GM19328 (cell line): ENCODE measurements around the gene IGSF8.

Source experiments
- ATAC-seq: cut with Tn5 transposase; IDR thresholded peaks from one replicate; pipeline ENCODE4 v1.9.1; 2021; ENCODE audit warnings: mild to moderate bottlenecking, moderate library complexity; ENCODE audit not compliant: unreplicated experiment

The IGSF8 gene

DNA sequence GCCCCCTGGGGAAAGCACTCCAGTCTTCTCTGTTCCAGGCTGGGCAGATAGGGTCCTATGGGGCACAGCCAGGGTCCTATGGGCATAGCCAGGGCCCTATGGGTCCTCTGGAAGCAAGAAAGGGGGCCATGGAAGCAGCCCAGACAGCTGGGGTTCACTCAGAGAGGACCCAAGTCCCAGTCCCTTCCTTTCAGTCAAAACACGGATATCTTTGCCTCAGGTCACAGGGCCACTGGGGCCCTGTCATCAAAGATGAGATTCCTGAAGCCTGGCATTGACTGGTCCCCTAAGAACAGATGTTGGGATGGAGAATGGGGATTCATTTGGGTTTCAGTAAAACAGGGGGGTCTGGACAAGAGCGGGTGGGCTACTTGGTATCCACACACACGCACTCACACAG, 8.5 kb downstream of the IGSF8 start:
- ATAC-seq = no peak

DNA sequence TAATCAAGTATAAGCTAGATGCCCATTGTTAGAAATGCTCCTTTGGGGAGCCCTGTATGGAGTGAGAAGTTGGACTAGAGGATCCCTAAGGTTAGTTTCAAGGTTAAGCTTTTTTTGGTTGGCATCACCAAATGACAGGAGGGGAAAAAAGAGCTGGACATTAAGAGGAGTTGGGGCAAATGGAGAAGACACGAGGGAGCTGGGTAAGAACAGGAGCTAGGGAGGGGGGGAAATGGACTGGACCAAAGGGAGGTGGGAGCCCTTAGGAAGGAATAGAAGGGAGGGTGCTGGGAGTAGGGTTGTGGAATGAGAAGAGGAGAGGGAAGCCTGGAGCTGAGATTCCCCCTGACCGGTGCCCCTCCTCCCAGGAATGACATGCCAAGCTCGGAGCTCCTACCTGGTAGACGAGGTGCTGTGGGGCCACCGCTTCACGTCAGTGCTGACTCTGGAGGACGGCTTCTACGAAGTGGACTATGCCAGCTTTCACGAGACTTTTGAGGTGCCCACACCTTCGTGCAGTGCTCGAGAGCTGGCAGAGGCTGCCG, 11.2 kb downstream of the IGSF8 start:
- ATAC-seq = no peak

- no peak for ATAC-seq
Observed at GRCh38 chr1:160086456-160086892, 11.9 kb downstream of the IGSF8 start.

DNA sequence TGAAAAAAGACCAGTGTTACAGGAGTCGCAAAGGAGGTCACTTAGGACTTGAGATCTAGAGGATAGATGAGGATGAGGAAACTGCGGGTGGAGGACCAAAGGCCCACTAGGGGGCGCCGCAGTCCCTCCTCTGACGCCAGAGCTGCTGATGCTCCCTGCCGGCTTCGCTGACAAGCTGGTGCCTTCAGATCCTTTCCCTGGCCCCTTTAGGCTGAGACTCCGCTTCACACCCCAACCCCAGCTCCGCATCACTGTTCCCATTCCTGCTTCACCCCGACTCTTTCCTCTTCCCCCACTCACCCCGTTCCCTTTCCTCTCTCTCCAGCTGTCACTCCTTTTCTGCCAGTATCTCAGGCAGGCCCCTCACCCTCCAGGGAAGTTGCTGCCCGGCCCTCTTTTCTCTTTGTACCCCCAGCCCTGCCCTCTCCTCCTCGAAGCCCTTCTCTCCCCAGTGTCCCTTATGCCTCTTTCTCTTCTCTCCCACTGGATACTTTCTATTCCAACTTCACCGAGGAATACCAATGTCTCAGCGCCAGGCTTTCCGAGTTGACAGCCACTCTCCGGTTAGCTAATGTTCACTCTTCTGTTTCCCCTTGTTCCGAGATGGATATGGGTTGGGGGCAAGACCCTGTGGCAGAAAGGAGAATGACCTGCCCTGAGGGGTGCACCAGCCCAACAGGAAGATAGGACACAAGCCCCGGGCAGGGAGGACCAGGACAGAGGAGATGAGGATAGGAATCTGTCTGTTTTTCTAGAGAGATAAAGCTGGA, 12.5 kb downstream of the IGSF8 start:
- ATAC-seq = no peak

DNA sequence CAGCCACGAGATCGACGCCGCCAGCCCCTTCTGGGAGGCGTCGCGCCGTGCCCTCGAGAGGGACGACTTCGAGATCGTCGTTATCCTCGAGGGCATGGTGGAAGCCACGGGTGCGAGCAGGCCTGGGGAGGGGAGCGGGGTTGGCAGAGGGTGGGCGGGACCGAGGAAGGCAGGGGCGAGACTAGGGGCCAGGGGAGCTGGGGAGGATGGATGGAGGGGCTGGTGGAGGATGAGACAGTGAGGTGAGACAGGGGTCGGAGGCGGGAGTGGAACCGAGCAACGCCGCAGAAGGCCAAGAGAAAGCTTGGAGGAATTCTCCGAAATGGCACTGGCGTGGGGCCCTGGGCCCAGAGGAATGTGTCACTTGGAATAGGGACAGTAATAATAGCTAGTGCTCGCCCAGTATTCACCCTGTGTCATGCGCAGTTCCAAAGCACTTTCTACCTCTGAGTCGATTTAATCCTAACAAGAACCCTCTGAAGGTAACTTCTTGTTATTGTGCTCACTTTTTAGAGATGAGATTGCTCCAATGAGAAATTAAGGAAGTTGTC, 13.6 kb downstream of the IGSF8 start:
- ATAC-seq = no peak

DNA sequence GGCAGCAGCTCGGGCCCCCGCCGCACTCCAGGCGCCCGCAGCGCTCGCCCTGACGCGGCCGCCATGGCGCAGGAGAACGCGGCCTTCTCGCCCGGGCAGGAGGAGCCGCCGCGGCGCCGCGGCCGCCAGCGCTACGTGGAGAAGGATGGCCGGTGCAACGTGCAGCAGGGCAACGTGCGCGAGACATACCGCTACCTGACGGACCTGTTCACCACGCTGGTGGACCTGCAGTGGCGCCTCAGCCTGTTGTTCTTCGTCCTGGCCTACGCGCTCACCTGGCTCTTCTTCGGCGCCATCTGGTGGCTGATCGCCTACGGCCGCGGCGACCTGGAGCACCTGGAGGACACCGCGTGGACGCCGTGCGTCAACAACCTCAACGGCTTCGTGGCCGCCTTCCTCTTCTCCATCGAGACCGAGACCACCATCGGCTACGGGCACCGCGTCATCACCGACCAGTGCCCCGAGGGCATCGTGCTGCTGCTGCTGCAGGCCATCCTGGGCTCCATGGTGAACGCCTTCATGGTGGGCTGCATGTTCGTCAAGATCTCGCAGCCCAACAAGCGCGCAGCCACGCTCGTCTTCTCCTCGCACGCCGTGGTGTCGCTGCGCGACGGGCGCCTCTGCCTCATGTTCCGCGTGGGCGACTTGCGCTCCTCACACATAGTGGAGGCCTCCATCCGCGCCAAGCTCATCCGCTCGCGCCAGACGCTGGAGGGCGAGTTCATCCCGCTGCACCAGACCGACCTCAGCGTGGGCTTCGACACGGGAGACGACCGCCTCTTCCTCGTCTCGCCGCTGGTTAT, 14.2 kb downstream of the IGSF8 start:
- ATAC-seq = no peak

- ATAC-seq = no peak
Observed at GRCh38 chr1:160082926-160083325, 15.5 kb downstream of the IGSF8 start.

DNA sequence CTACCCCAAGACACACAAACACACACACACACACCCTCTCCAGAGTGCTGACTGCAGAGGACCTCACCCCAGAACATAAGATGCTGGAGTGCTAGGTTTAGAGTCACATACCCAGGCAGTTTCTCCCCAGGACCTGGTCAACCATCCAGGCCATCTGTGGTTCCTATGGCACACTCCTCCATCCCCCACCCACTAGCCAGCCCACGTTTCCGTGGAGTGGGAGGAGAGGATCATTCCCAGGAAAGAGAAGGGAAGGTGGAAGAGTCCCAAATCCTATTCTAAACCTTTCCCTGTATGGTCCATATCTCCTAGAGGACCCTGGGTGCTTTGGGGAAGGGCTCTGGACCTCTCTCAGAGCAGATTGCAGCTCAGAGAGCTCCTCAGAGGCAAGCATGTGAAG, 15.9 kb downstream of the IGSF8 start:
- no peak for ATAC-seq

GRCh38 chr1:160081261-160081936, 17.0 kb downstream of the IGSF8 start, which contains the start of gene KCNJ9:
KCNJ9 (plus strand) TSS chr1:160081538; CDS start chr1:160084031, 2,493 bp downstream.
- no peak for ATAC-seq

- no peak for ATAC-seq
Observed at GRCh38 chr1:160080381-160081100, 17.9 kb downstream of the IGSF8 start.

GRCh38 chr1:160079448-160079847, 19.0 kb downstream of the IGSF8 start:
- ATAC-seq = no peak

GRCh38 chr1:160078512-160079195, 19.8 kb downstream of the IGSF8 start:
- no peak for ATAC-seq

DNA sequence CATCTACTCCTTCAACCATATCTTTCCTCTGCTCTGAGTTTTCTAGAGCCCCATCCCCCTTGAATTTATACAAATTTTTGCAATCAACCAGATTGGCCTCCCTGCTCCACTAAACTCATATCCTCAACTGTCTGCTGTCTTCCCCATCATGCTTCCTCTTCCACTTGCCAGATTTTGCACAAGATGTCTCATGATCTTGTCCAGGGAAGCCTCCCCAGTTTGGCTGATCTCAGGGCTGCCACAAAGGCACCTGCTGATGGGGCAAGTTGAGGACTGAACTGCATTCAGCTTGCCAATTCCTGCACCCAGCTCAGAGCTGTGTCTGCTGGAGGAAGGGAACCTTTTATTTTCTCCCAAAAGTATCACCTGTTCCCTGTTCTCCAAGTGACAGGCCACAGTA, 20.9 kb downstream of the IGSF8 start:
- ATAC-seq = no peak

DNA sequence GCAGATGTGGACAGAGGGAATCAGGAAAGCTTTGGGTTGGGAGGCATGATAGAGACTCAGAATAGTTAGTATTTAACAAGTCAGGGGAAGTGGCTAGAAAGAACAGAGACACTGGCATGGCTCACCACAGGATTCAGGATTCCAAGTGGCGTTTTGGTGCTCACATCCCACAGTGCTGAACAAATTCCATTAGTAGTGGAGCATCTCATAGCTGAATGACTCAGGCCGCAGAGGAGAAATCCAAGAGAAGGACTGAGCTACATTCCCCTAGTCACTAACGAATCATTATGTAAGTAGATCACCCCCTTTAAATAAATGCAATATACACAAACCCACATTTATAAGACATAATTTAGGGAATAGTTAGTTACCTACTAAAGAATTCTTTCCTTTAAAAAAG, 22.1 kb downstream of the IGSF8 start:
- ATAC-seq = no peak

DNA sequence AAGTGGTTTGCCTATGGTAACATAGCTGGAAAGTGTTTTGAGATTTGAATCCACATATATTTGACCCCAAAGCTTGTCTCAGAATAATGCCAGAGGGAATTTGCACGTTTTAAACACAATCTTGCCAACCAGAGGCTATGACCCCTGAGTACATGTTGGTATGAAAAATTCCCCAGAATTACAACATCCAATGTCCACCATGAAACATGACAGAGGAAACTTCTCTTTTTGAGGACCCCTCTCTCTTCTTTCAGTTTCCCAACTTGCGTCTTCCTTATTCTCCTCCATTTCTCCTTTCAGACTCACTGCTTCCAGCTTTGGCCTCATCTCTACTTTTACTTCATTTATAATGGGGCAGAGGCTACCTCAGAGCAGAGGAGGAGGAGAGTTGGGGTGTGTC, 22.6 kb downstream of the IGSF8 start:
- ATAC-seq = no peak

- ATAC-seq = no peak
Observed at GRCh38 chr1:160074865-160075264, 23.6 kb downstream of the IGSF8 start.

DNA sequence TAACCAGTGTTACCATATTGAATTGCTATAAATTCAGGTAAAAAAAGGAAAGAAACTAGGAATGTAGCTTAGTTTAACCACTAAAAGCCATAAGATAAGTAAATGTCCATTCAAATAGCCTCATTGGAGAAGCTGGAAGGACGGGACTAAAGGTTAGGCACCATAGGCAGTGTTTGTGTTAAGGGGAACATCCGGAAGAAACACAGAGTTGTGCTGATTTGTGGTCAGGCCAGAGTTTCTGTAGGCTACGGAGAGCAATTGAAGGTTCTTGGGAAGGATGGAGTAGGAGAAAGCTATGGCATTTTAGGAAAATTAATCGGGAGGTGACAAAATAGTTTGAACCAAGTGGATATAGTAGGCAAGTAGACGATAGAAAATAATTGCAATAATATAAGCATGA, 27.1 kb downstream of the IGSF8 start:
- no peak for ATAC-seq

DNA sequence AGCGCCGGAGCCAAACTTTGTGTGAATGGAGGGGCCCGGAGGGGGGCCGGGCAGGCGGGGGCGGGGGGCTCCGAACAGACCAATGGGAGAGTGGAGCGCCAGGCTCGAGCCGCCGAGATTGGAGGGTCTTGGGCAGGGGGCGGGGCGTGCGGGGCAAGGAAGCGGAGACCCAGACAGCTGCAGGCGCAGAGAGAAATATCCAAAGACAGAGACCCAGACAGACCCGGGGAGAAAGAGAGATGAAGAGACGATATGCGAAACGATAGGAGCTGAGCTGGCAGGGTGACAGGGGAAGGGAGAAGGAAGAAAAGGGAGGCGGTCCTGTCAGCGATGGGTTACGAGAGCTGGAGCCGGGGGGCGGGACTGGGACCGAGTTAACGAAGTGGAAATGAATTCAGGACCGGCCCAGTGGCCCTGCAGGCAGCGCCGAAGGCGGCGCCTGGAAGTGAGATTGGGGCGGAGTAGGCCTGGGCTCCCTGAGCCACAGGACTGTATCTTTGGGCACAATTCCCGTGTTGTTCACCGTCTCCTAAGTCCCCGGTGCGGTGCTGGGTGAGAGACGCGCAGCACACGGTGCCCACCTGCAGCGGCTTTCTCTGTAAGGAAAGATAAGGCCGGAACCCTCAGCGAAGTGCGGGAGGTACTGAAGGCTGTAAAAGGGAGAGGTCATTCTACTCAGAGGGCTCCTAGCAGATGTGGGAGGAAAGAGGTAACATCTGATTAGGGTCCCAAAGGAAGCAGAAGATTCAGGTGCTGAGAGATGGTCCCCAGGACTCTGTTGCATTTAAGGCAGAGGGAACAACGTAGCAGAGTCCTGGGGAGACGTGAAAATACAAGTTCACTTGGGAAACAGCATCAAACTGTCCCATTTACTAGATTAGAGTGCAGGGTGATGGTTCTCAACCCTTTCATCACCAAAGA, 27.9 kb downstream of the IGSF8 start:
- no peak for ATAC-seq
